Measurements from ENCODE around the gene KAZN. TPM values are rescaled to one million over a fixed set of nuclear protein-coding genes. Genes with fewer than 3 reads are reported as not detected.
A peak's percentile ranks its signal among the peaks of the same experiment; 100 is the strongest.

The KAZN gene
- total RNA-seq, 1 donor from 2014 or later, result 33.5 TPM

- Histone ChIP-seq H3K27me3 (peaks cover 53% of the 10 kb centered on the region), H3K27ac (no peak overlapping the region), H3K36me3 (no peaks in the 10 kb centered on the region), H3K9me3 (no peaks in the 10 kb centered on the region), H3K4me1 (peaks cover 7% of the 10 kb centered on the region), H3K4me3 (no peak overlapping the region)
- no peak for TF ChIP-seq CTCF (IDR thresholded peaks at IDR 0.05)
- ATAC-seq (no peak), DNase-seq (no peak)
- intact Hi-C loops (cut with DNase I), result no loop called here
These were observed 2.1 kb downstream of the KAZN start for GRCh38 chr1:14600405-14601112.

- intact Hi-C loops (cut with DNase I), result no loop called here
- H3K27ac ChIP-seq, result no peak overlapping the region
- no peak for TF ChIP-seq CTCF (IDR thresholded peaks at IDR 0.05)
- H3K9me3 ChIP-seq, result no peaks in the 10 kb centered on the region
- peaks cover 7% of the 10 kb centered on the region for H3K4me1 ChIP-seq
- H3K4me3 ChIP-seq, result no peak overlapping the region
- H3K36me3 ChIP-seq, result no peaks in the 10 kb centered on the region
- peaks cover 45% of the 10 kb centered on the region for H3K27me3 ChIP-seq
- ATAC-seq (no peak), DNase-seq (no peak)
These were observed 3.7 kb downstream of the KAZN start for GRCh38 chr1:14602136-14602535.

- Histone ChIP-seq H3K27ac (no peak overlapping the region), H3K4me3 (no peak overlapping the region), H3K9me3 (no peaks in the 10 kb centered on the region), H3K27me3 (peaks cover 30% of the 10 kb centered on the region), H3K4me1 (peaks cover 7% of the 10 kb centered on the region), H3K36me3 (no peaks in the 10 kb centered on the region)
- intact Hi-C loops (cut with DNase I), result no loop called here
- TF ChIP-seq CTCF (IDR thresholded peaks at IDR 0.05), result no peak
- DNase-seq (no peak), ATAC-seq (no peak)
These were observed 5.2 kb downstream of the KAZN start for GRCh38 chr1:14603645-14604044.

GRCh38 chr1:14604414-14604813 is 5.9 kb downstream of the KAZN start:
- DNase-seq (no peak), ATAC-seq (no peak)
- H3K4me1 ChIP-seq, result peaks cover 7% of the 10 kb centered on the region
- H3K9me3 ChIP-seq, result no peaks in the 10 kb centered on the region
- TF ChIP-seq CTCF (IDR thresholded peaks at IDR 0.05), result no peak
- no peaks in the 10 kb centered on the region for H3K36me3 ChIP-seq
- intact Hi-C loops (cut with DNase I), result no loop called here
- peaks cover 22% of the 10 kb centered on the region for H3K27me3 ChIP-seq
- H3K4me3 ChIP-seq, result no peak overlapping the region
- no peak overlapping the region for H3K27ac ChIP-seq

GRCh38 chr1:14605945-14606344 is 7.5 kb downstream of the KAZN start:
- DNase-seq (no peak), ATAC-seq (no peak)
- H3K4me3 ChIP-seq, result no peak overlapping the region
- peaks cover 7% of the 10 kb centered on the region for H3K4me1 ChIP-seq
- TF ChIP-seq CTCF (IDR thresholded peaks at IDR 0.05), result no peak
- H3K36me3 ChIP-seq, result no peaks in the 10 kb centered on the region
- no peak overlapping the region for H3K27ac ChIP-seq
- H3K9me3 ChIP-seq, result no peaks in the 10 kb centered on the region
- intact Hi-C loops (cut with DNase I), result no loop called here
- peaks cover 8% of the 10 kb centered on the region for H3K27me3 ChIP-seq

- TF ChIP-seq CTCF (IDR thresholded peaks at IDR 0.05), result peak; percentile 17
- ATAC-seq, result no peak
- Histone ChIP-seq H3K27ac (no peak overlapping the region), H3K4me3 (no peak overlapping the region), H3K4me1 (peaks cover 7% of the 10 kb centered on the region), H3K9me3 (no peaks in the 10 kb centered on the region), H3K27me3 (peaks cover 7% of the 10 kb centered on the region), H3K36me3 (no peaks in the 10 kb centered on the region)
- DNase-seq, result no peak
- intact Hi-C loops (cut with DNase I), result no loop called here
These were observed 8.1 kb downstream of the KAZN start for GRCh38 chr1:14606632-14607031.

Measured in upper lobe of right lung (tissue), 1 donor.